AG10803 (cell line): ENCODE data around the gene ZNF324.

ENCODE experiments used
- DNase-seq: peaks from one replicate; pipeline ENCODE4 v3.0.0; 2010; ENCODE audit warnings: low read depth
- H3K4me3 ChIP-seq: 2 replicates; pipeline ENCODE4 v1.5.1; 2011; ENCODE audit warnings: mild to moderate bottlenecking, low read length, control low read depth
- TF ChIP-seq, protein P1 (sequence below): conservative IDR thresholded peaks from 2 replicates; pipeline ENCODE4 v1.5.1; 2011; ENCODE audit warnings: mild to moderate bottlenecking, low read length, control low read depth, inconsistent platforms

The ZNF324 gene

DNA sequence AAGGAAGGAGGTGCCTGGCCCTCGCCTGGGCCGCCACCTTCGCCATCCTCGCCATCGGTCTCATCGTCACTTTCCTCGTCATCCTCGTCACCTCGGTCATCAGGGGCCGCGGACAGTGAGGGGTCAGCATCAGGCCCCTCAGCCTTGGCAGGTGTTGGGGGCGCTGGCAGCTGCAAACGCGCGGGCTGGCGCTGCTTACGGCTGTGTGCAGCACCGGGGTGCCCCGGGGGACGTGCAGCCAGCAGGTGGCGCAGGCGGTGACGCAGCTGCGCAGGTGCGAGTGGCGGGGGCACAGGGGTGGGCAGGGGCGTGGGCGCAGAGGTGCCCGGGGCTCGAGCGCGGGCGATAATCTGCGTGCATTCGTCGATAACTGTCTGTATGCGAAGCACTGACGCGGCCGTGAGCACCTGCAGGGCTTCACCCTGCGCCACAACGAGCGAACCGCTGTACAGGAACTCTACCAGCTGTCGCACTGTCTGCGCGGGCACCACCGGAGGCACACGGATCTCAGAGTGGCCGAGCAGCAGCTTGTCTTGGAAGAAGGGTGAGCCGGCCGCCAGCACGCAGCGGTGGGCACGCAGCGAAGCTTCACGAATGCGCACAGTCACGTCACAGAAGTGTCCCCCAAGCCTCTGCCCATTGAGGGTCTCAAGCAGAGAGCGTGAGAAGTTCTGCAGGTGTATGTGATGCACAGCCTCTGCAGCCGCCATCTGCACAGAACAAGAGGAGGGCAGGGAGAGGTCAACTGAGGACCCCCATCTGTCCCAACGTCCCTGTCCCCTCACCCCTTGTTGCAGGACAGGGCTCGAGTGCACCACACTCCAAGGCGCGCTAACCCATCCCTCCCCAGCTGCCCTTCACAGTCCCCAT, 50.3 kb downstream of the ZNF324 start:
- TF ChIP-seq, protein P1, sequence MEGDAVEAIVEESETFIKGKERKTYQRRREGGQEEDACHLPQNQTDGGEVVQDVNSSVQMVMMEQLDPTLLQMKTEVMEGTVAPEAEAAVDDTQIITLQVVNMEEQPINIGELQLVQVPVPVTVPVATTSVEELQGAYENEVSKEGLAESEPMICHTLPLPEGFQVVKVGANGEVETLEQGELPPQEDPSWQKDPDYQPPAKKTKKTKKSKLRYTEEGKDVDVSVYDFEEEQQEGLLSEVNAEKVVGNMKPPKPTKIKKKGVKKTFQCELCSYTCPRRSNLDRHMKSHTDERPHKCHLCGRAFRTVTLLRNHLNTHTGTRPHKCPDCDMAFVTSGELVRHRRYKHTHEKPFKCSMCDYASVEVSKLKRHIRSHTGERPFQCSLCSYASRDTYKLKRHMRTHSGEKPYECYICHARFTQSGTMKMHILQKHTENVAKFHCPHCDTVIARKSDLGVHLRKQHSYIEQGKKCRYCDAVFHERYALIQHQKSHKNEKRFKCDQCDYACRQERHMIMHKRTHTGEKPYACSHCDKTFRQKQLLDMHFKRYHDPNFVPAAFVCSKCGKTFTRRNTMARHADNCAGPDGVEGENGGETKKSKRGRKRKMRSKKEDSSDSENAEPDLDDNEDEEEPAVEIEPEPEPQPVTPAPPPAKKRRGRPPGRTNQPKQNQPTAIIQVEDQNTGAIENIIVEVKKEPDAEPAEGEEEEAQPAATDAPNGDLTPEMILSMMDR, result no peak
- DNase-seq, result no peak
- H3K4me3 ChIP-seq, result no peak overlapping the region

DNA sequence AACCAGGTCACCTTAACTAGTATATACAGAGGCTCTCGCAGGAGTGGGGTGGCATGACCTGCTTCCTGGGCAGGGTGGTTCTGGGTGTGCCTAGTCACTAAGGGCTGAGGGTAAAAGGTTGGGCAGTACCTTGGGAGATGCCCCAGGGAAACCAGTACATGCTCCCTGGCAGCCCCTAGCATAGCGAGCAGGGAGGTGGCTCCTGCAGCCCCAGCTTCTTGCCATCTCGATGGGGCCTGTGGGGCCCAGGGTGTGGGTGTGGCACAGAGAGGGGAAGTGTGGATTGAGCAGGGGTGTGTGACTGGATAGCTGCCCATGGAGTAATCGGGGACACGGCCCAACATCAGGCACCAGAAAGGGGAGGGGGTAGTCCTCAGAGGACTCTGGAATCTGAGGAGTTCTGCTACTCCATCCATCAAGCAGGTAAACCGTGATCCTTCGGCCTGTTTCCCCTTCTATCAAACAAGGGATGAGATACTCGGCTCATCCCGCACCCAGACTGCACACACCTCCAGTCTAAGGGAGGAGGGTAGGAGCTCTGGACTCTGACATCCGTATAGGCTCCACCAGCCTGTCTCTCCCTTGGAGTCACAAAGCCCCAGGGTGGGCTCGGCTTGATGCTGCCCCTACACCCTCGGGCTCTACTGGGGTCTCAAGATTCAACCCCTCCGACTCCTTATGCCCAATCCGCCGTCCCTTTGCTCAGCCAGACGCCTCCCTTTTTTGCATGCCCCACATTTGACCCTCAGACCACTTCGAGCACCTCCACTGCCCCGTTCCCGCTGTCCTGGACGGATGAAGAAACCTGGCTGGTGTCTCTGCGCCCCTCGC, 51.6 kb downstream of the ZNF324 start:
- DNase-seq, result no peak
- TF ChIP-seq, protein P1, result no peak
- H3K4me3 ChIP-seq, result peak overlapping the region; percentile 88

DNA sequence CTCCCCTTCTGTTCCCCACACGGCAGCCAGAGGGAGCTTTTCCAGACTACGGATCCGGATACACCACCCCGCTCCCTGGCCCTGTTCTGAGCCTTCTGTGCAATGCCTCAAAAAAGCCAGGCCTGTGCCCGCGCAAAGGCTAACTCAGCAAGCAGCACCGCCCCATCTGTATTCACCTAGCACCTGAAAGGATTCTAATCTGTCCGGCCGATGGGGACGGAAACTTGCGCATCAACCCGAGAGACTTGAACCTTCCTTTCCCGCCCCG, 52.1 kb downstream of the ZNF324 start:
- peak; percentile 73 for DNase-seq
- TF ChIP-seq, protein P1, result peak; percentile 72
- H3K4me3 ChIP-seq, result peak overlapping the region; percentile 88

DNA sequence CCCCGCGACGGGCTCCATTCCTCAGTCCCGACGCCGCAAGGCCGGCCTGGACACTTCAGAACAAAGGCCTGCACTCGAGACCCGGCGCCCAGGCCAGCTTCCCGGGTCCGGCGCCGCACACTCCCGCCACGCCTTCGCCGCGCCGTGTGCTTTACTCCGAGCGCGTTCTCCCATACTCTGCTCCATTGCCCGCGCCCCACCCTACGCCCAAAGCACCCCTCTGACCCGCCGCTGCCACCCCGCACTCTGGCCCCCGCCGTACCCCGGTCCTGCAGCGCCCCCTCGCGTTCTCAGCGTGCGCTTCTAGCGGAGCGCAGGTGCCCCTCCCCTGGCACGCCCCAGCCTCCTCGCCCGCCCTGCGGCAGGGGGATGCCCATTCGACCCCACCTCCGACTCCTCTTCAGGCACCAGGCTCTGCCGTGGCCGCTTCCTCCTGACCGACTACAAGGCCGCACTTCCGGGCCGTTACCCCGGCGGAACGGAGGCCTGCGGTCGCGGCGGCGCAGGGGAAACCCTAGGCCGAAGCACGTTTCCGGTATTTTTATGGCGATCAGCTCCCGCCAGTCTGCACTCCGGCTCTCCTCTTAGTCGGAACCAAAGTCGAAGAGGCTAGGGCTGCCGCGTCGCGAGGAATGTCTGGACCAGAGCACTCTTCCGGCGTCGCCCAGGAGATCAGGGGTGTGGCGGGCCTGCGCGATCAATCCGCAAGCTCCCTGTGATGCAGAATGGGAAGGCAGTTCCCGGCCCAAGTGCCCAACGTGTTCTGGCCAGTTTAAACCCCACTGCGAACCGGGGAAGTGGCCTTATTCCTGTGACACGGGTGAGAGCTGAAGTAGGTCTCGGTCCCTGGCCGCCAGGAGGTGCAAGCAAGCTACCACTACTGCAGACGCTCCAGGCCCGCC, 52.7 kb downstream of the ZNF324 start, which contains the start of gene ZBTB45:
Gene ZBTB45 (minus strand): TSS at position 456 of the 902 bp plus-strand sequence. CDS start 2,137 bp downstream, outside the sequence.
- TF ChIP-seq, protein P1, result peak; percentile 62
- peak within 1 kb of the TSS; percentile 88 for H3K4me3 ChIP-seq
- DNase-seq, result peak; percentile 97

DNA sequence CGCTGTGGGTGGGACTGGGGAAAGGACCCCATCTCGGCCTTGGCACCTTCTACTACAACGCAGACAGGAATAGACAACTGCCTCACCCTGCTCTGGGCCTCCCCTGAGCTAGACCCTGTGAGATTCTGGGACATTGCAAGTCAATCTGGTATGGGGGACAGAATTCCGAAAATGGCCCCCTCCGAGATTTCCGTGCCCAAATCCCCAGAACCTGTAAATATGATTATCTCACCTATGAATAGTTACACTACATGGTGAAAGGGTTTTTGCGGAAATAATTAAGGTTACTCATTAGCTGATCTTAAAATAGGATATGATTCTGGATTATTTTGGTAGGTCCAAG, 53.3 kb downstream of the ZNF324 start:
- peak overlapping the region; percentile 88 for H3K4me3 ChIP-seq
- DNase-seq, result no peak
- TF ChIP-seq, protein P1, result no peak

DNA sequence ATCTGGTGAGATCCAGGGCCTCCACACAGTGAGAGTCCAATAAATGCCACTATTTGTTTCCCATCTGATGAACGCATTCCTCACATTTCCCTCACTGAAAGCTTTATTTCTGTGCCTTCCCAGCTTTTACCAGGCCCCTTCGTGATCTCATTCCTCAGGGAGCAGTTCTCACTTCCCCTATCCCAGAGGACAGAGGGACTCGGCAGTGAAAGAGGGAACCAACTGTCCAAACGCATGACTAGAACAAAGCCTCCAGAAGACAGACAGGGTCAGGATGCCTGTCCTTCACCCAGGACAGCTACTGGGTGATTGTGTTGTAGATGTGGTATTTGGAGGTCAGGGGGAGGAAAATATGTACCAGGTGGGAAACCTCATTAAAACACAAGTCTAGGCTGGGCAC, 54.8 kb downstream of the ZNF324 start:
- TF ChIP-seq, protein P1, result no peak
- H3K4me3 ChIP-seq, result no peak overlapping the region
- DNase-seq, result no peak
